H9 (cell line): Measurements from ENCODE around the gene SBK2. TPM values are rescaled to one million over a fixed set of nuclear protein-coding genes. Genes with fewer than 3 reads are reported as not detected.

Source experiments
- DNase-seq: peaks from one replicate; pipeline ENCODE4 v3.0.0-alpha.2; 2017
- H2AFZ ChIP-seq: one replicate; pipeline ENCODE4 v1.6.1; 2013; ENCODE audit warnings: mild to moderate bottlenecking, low read length, control low read depth, moderate library complexity
- H2AK5ac ChIP-seq: 2 replicates; pipeline ENCODE4 v1.6.1; 2013; ENCODE audit warnings: low read length, control low read depth, mixed read lengths; ENCODE audit not compliant: insufficient read length
- H2BK120ac ChIP-seq: one replicate; pipeline ENCODE4 v1.6.1; 2013; ENCODE audit warnings: low read depth, mild to moderate bottlenecking, low read length, control low read depth, inconsistent platforms; ENCODE audit not compliant: poor library complexity, severe bottlenecking
- H2BK12ac ChIP-seq: 2 replicates; pipeline ENCODE4 v1.6.1; 2013; ENCODE audit warnings: low read length, control low read depth, mixed read lengths, low read depth; ENCODE audit not compliant: insufficient read length
- H2BK15ac ChIP-seq: 2 replicates; pipeline ENCODE4 v1.6.1; 2013; ENCODE audit warnings: low read depth, low read length, control low read depth
- H2BK20ac ChIP-seq: one replicate; pipeline ENCODE4 v1.6.1; 2013; ENCODE audit warnings: low read depth, mild to moderate bottlenecking, low read length, control low read depth, inconsistent platforms; ENCODE audit not compliant: poor library complexity, severe bottlenecking
- H2BK5ac ChIP-seq: 2 replicates; pipeline ENCODE4 v1.6.1; 2013; ENCODE audit warnings: low read length, control low read depth, mixed read lengths; ENCODE audit not compliant: insufficient read length
- H3K14ac ChIP-seq: 2 replicates; pipeline ENCODE4 v1.6.1; 2013; ENCODE audit warnings: low read length, control low read depth; ENCODE audit not compliant: insufficient read depth
- H3K18ac ChIP-seq: 2 replicates; pipeline ENCODE4 v1.6.1; 2013; ENCODE audit warnings: low read depth, mild to moderate bottlenecking, mixed read lengths, low read length, control low read depth; ENCODE audit not compliant: insufficient read length
- H3K23ac ChIP-seq: 2 replicates; pipeline ENCODE4 v1.6.1; 2013; ENCODE audit warnings: low read length, control low read depth, mixed read lengths, low read depth; ENCODE audit not compliant: insufficient read length
- H3K23me2 ChIP-seq: 2 replicates; pipeline ENCODE4 v1.6.1; 2013; ENCODE audit warnings: low read depth, mild to moderate bottlenecking, mixed read lengths, low read length, control low read depth; ENCODE audit not compliant: insufficient read length, poor library complexity, severe bottlenecking
- H3K27ac ChIP-seq: 2 replicates; pipeline ENCODE4 v1.5.1; 2013; ENCODE audit warnings: low read length, control low read depth, mixed read lengths, low read depth; ENCODE audit not compliant: insufficient read length
- H3K27me3 ChIP-seq: 2 replicates; pipeline ENCODE4 v1.6.1; 2013; ENCODE audit warnings: low read length, control low read depth, inconsistent platforms; ENCODE audit not compliant: insufficient read depth
- H3K4ac ChIP-seq: 2 replicates; pipeline ENCODE4 v1.6.1; 2013; ENCODE audit warnings: low read depth, mild to moderate bottlenecking, control low read depth, inconsistent platforms, low read length, moderate library complexity
- H3K4me1 ChIP-seq: 2 replicates; pipeline ENCODE4 v1.6.1; 2013; ENCODE audit warnings: low read length, control low read depth, inconsistent platforms; ENCODE audit not compliant: insufficient read depth
- H3K4me2 ChIP-seq: 2 replicates; pipeline ENCODE4 v1.6.1; 2013; ENCODE audit warnings: low read length, control low read depth, mixed read lengths; ENCODE audit not compliant: insufficient read length, insufficient read depth
- H3K56ac ChIP-seq: 2 replicates; pipeline ENCODE4 v1.6.1; 2013; ENCODE audit warnings: low read depth, mild to moderate bottlenecking, mixed read lengths, low read length, control low read depth; ENCODE audit not compliant: insufficient read length
- H3K79me1 ChIP-seq: 2 replicates; pipeline ENCODE4 v1.6.1; 2013; ENCODE audit warnings: low read depth, mild to moderate bottlenecking, moderate library complexity, low read length, control low read depth, inconsistent platforms; ENCODE audit not compliant: insufficient read depth, poor library complexity, severe bottlenecking
- H3K79me2 ChIP-seq: 2 replicates; pipeline ENCODE4 v1.6.1; 2013; ENCODE audit warnings: low read length, control low read depth, inconsistent platforms; ENCODE audit not compliant: insufficient read depth
- H3K9ac ChIP-seq: 2 replicates; pipeline ENCODE4 v1.6.1; 2013; ENCODE audit warnings: low read length, control low read depth, mixed read lengths; ENCODE audit not compliant: insufficient read length; ENCODE audit errors: extremely low read depth
- H3K9me3 ChIP-seq: one replicate; pipeline ENCODE4 v1.6.1; 2013; ENCODE audit warnings: low read depth, low read length, inconsistent platforms; ENCODE audit not compliant: control insufficient read depth
- H3T11ph ChIP-seq: one replicate; pipeline ENCODE4 v1.6.1; 2013; ENCODE audit warnings: mild to moderate bottlenecking, low read length, control low read depth, inconsistent platforms
- H4K20me1 ChIP-seq: one replicate; pipeline ENCODE4 v1.6.1; 2013; ENCODE audit not compliant: control insufficient read depth, insufficient read length, insufficient read depth
- H4K5ac ChIP-seq: 2 replicates; pipeline ENCODE4 v1.6.1; 2013; ENCODE audit warnings: low read depth, mild to moderate bottlenecking, mixed read lengths, low read length, control low read depth; ENCODE audit not compliant: insufficient read length
- H4K8ac ChIP-seq: replicated peaks from 2 replicates; pipeline ENCODE4 v1.6.1; 2013; ENCODE audit warnings: low read length, control low read depth, mixed read lengths, low read depth; ENCODE audit not compliant: insufficient read length
- H4K91ac ChIP-seq: 2 replicates; pipeline ENCODE4 v1.6.1; 2013; ENCODE audit warnings: low read depth, mild to moderate bottlenecking, moderate library complexity, mixed read lengths, low read length, control low read depth; ENCODE audit not compliant: insufficient read length
- H3K27ac Mint-ChIP-seq, 3 experiments: 2 replicates in 2 of 3; 3 replicates in 1 of 3; pipeline ENCODE4 v1.8.0; 2020 to 2021; ENCODE audit warnings: mixed read lengths in 3 of 3, mild to moderate bottlenecking in 1 of 3, moderate library complexity in 1 of 3
- H3K27me3 Mint-ChIP-seq: 2 replicates; pipeline ENCODE4 v1.8.0; 2021; ENCODE audit warnings: low read depth, mild to moderate bottlenecking, moderate library complexity, mixed read lengths
- H3K36me3 Mint-ChIP-seq, 3 experiments: 2 replicates in 2 of 3; 3 replicates in 1 of 3; pipeline ENCODE4 v1.8.0; 2020 to 2021; ENCODE audit warnings: low read depth in 3 of 3, mixed read lengths in 3 of 3; ENCODE audit not compliant: insufficient read depth in 1 of 3
- H3K4me1 Mint-ChIP-seq, 2 experiments: 2 replicates each; pipeline ENCODE4 v1.8.0; 2020; ENCODE audit warnings: mixed read lengths in 2 of 2
- H3K4me3 Mint-ChIP-seq, 2 experiments: 2 replicates in 1 of 2; 3 replicates in 1 of 2; pipeline ENCODE4 v1.8.0; 2020 to 2021; ENCODE audit warnings: mild to moderate bottlenecking in 2 of 2, mixed read lengths in 2 of 2, moderate library complexity in 1 of 2
- H3K9me3 Mint-ChIP-seq, 2 experiments: 2 replicates in 1 of 2; 3 replicates in 1 of 2; pipeline ENCODE4 v1.8.0; 2020; ENCODE audit warnings: mild to moderate bottlenecking in 2 of 2, mixed read lengths in 2 of 2, moderate library complexity in 1 of 2
- CTCF ChIP-seq: fragments of 200-600 bp; sonication (generic); conservative IDR thresholded peaks from 3 replicates; pipeline ENCODE4 v1.8.0; 2021; ENCODE audit warnings: antibody characterized with exemption, mild to moderate bottlenecking
- WGBS: extraction: QIAGEN DNeasy Blood & Tissue Kit; methylation state at CpG from one replicate; pipeline ENCODE4 v1.1.7; 2013; ENCODE audit warnings: missing lambda C conversion rate, low lambda C conversion rate, mixed read lengths; ENCODE audit not compliant: insufficient read length; ENCODE audit errors: extremely low coverage; 5-methylcytosine and 5-hydroxymethylcytosine counted together
- total RNA-seq: library from RNA; stranded (reverse); gene quantifications from 2 replicates; pipeline ENCODE4 v1.2.1, GENCODE V29; 2021

SBK2 gene
- total RNA-seq, 1 experiment from 2014 or later = 2.8 TPM

DNA sequence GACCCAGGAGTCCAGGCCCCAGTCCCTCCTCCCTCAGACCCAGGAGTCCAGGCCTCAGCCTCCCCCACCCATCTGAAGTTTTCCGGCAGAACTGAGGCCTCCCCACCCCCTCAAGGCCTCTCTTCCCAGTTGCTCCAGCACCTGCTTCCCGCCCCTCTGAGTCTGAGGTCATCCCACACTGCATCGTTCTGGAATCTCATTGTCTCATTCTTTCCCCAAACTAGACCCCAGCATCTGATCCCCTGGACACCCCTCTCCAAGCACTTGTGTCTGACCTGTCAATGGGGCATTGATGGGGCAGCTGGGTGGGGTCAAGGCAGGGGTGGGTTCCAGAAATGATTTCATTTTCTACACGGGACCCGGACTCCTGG lies 793 bp upstream of the SBK2 start:
- Histone ChIP-seq H3K9me3 (no peaks in the 10 kb centered on the region), H3K18ac (peak overlapping the region; percentile 80), H2AFZ (no peak overlapping the region), H3K27ac (no peak overlapping the region), H2AK5ac (no peak overlapping the region), H3K9ac (peak overlapping the region; percentile 16), H2BK20ac (no peak overlapping the region), H2BK120ac (peak overlapping the region; percentile 85), H3K56ac (no peak overlapping the region), H2BK5ac (peak overlapping the region; percentile 55), H4K91ac (no peak overlapping the region), H2BK12ac (peak overlapping the region; percentile 23), H4K20me1 (peaks cover 2% of the 10 kb centered on the region), H3K79me1 (no peaks in the 10 kb centered on the region), H3K4me1 (no peaks in the 10 kb centered on the region; the same call in 1 of the 2 replicates), H3T11ph (no peak overlapping the region), H4K8ac (no peak overlapping the region), H3K27me3 (no peaks in the 10 kb centered on the region), H3K4ac (no peak overlapping the region), H3K14ac (peak overlapping the region; percentile 80; the same call in 1 of the 2 replicates), H3K23ac (no peak overlapping the region), H3K79me2 (no peaks in the 10 kb centered on the region), H3K23me2 (no peaks in the 10 kb centered on the region), H2BK15ac (no peak overlapping the region), H4K5ac (no peak overlapping the region), H3K4me2 (no peak overlapping the region)
- Mint-ChIP-seq H3K4me3 (peak overlapping the region in 1 of 2 experiments; percentile 42; a peak in 1 of 5 replicates), H3K4me1 (peaks cover 4 to 36% of the 10 kb centered on the region in 2 experiments; a peak in 3 of 4 replicates), H3K27ac (peak overlapping the region; percentile 64 to 97 (median 73); a peak in 4 of 7 replicates), H3K27me3 (peaks cover 7% of the 10 kb centered on the region), H3K9me3 (peaks cover 4 to 6% of the 10 kb centered on the region in 2 experiments; a peak in 3 of 5 replicates), H3K36me3 (peaks cover 0 to 6% (median 0%) of the 10 kb centered on the region in 3 experiments; a peak in 1 of 7 replicates)
- WGBS = no CpG with 5 or more reads among the region's 5 CpGs
- no peak for TF ChIP-seq CTCF
- DNase-seq = peak; percentile 72
